ENCODE measurements around the gene NTRK2.
A peak's percentile ranks its signal among the peaks of the same experiment; 100 is the strongest.

NTRK2 gene

DNA sequence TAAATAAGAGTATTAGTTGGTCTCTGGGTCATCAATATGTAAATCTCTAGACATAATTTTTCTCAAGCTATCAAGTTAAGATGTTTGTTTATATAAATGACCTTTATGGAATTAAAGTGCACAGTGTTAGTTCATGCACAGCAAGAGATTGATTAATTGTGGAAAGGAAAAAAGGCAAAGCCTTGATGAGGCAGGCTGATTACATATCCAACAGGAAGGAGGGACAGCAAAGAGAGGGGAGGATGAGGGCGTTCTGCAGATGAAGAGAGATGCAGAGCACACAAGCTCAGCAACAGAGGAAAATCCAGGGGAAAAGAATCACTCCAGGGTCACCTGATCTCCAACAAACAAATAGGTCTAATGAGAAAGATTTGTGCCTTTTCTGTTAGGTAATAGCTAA, 16.5 kb downstream of the NTRK2 start:
- no peak for FAIRE-seq

GRCh38 chr9:84688956-84689355, 19.4 kb downstream of the NTRK2 start:
- no peak for FAIRE-seq

DNA sequence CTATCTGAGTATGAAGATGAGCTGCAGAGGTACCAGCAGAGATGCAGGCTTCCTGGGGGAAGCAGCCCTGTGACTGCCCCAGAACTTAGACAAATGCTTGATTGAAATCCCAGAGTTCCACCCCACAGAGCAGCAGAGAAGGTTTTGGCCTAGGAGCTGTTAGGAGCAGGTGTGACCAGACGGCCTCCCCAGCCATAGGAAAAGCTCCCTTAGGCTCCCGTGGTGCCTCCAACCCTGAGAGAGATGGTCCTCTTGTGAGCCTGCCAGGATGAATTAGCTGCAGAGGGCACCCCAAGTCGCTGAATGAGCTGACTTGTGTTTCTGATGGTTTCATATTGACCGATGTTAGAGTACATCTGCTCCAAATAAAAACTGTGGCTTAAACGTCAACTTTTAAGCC, 22.1 kb downstream of the NTRK2 start:
- FAIRE-seq = no peak

GRCh38 chr9:84694248-84694647, 24.7 kb downstream of the NTRK2 start:
- no peak for FAIRE-seq

- no peak for FAIRE-seq
Observed at GRCh38 chr9:84697042-84697441, 27.5 kb downstream of the NTRK2 start.

DNA sequence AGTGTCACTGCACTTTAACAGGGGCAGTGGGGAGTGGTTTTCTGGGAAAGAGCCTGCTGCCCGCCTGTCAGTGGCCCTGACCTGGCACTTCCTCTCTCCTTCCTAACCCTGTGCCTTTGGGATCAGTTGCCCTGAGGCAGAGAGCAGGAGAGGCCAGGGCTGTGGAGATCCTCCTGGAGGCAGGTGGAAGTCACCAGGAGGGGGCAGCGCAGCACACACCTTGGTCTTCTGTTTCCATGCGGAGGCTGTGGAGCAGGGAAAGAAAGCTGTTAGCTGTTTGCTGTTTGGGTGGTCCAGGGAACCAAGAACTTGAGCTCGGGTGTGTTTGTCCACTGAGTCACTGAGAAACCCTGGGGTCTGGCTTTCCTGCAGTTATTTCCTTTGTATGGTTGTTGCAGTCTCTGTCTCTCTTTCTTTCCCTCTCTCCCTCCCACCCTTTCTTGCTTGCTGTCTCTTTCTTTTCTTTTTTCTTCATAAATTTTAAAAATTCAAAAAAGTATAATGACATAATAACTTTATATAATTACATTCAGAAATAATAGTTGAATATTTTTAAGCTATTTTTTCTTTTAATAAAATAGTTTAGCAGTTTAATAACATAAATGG, 28.1 kb downstream of the NTRK2 start:
- no peak for FAIRE-seq

DNA sequence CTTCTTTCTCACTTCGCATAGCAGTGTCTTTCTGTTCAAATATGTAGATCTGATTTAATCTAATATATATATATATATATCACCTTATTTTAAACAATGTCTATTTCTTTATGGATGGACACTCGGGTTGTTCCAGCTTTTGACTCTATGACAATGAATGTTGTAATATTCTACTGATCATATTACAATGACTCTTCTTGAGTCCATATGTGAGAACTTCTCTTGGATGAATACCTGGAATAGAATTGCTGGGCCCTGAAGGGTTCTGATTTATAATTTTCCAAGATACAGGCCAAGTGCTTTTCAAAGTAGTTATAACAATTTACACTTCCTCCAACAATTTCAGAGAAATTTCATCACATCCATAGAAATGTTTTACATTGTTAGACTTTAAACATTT, 28.8 kb downstream of the NTRK2 start:
- no peak for FAIRE-seq

DNA sequence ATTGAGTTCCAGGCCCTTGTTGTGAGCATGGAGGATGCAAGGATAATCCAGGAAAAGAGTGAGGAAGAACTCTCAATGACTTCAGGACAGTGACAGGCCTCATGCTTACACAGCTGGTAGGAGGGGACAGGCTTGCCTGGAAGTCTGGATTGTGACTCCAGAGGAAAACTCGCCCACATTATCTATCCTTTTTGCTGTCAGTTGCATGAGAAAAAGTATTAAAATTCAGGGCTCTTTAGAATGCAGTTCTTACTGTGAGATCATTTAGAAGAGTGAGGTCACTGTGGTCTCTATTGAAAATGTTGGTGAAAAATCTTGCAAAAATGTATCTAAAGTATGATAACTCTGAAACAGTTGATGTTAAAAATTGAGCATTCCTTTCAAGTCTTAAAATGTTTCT, 30.5 kb downstream of the NTRK2 start:
- FAIRE-seq = no peak

DNA sequence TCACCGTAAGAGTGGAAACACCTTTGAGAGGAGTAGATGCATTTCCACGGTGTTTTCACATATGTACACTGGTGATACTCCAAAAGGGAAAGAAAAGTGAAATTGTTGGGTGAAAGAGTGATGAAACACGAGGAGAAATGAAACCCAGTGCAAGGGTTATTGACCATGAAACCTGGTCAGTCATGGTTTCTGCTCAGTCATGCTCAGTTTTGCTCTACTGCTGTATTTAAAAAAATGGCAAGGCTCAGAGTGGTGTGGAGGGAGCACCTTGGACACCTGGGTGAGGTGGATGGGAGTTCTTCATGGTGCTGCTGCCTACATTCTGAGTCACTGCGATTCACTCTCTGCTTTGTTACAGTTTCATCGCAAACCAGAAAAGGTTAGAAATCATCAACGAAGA, 32.3 kb downstream of the NTRK2 start:
- FAIRE-seq = no peak

- no peak for FAIRE-seq
Observed at GRCh38 chr9:84702471-84702870, 32.9 kb downstream of the NTRK2 start.

- no peak for FAIRE-seq
Observed at GRCh38 chr9:84703793-84704192, 34.3 kb downstream of the NTRK2 start.

DNA sequence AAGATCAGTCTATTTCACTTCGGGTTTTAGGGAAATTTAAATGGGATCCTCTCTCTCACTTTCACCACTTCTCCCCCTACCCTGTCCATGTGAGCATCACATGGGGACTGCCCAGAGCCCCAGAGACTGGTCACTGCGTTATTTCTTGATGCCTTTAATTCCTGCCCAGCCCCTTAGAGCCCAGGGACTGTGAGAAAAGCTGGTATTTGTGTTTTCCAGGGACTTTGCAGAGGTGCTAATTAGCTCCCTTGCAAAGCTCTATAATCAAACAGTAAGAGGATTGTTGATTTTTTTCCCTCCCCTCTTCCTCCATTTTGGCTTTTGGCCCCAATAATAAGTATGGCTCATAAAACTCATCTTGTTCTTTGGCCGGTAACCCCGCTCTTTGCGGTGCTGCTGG, 35.6 kb downstream of the NTRK2 start:
- FAIRE-seq = no peak

DNA sequence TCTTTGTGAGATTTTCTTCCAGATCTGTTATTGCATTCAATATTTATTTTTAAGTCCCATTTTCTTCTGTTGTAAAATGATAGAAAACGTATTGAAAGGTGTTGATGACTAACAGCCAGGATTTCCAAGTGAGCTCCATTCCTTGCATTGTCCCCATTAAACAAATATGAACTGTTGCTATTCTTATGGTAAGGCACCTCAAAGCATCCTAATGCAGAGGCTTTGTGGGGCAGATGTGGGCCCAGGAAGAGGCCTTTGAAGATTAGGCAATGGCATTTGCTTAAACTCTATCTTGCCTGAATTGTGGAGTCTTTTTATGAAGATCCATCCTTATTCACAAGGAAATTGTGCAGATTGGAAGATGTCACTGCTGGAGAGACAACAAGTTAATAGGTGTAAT, 38.9 kb downstream of the NTRK2 start:
- FAIRE-seq = no peak

GRCh38 chr9:84709056-84709455, 39.5 kb downstream of the NTRK2 start:
- no peak for FAIRE-seq

DNA sequence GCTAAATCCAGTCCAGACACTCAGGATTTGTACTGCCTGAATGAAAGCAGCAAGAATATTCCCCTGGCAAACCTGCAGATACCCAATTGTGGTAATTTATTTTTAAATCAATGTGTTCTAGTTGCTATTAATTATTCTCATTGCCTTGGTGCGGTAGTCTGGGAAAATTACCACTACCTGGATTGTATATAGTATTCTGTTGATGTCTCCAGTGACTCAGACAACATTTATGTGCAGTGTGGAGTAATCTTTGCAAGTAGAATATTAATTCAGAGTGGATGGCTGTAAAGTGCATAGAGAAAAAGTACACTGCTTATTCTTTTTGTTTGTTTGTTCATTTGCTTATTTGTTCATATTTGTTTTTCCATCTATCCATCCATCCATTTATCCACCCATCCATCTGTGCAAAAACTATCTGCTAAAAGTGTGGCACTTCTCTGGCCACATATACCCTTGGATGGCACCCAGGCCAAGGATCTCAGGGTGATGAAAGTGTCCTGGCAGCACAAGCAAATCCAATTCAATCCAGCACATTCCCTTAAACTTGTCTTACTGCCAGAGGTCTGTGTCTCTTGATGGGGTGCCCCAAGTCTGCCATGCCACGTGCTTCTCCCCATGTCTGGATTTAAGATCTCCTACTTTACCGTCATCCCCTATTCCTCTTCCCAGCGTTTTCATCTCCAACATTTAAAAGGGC, 41.3 kb downstream of the NTRK2 start:
- FAIRE-seq = no peak

DNA sequence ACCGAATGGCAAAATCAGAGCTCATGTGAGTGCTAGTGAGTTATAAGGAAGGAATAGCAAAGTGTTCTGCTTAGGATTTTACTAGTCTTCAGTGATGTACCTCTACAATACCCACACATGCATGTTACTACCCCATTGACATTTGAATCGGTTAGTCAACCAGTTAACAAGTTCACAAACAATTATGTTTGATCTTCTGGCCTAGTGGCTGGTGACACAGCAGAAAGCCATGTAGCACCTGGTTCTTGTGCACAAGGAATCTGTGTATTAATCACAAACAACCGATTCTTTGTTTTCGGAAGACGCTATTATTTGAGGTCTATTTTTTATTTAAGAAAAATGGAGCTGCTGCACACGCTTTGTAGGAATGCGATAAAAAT, 41.9 kb downstream of the NTRK2 start:
- no peak for FAIRE-seq

GRCh38 chr9:84711936-84712335, 42.4 kb downstream of the NTRK2 start:
- FAIRE-seq = no peak

GRCh38 chr9:84716217-84716616, 46.7 kb downstream of the NTRK2 start:
- no peak for FAIRE-seq

GRCh38 chr9:84718476-84718875, 48.9 kb downstream of the NTRK2 start:
- FAIRE-seq = no peak

GRCh38 chr9:84722388-84722989, 53.0 kb downstream of the NTRK2 start:
- no peak for FAIRE-seq

- no peak for FAIRE-seq
Observed at GRCh38 chr9:84723426-84723825, 53.9 kb downstream of the NTRK2 start.

DNA sequence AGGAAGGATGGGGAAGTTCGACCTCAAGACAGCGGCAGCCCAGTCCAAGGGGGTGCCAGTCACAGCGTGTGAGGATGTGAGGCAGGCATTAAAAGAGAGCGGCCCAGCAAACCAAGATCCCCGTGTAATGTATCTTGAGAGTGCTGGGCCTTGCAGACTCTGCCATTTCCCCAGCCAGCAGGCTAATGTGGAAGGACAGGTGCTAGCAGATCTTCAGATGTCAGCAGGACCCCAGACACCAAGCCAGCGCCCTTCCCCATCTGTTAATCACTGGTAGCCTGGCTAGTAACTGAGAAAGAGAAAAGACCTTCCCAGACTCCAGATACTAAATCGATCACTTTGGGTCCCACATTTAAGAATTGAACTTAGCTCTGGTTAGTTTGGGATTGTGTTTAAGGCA, 62.2 kb downstream of the NTRK2 start:
- no peak for FAIRE-seq

- FAIRE-seq = no peak
Observed at GRCh38 chr9:84736081-84736480, 66.6 kb downstream of the NTRK2 start.

DNA sequence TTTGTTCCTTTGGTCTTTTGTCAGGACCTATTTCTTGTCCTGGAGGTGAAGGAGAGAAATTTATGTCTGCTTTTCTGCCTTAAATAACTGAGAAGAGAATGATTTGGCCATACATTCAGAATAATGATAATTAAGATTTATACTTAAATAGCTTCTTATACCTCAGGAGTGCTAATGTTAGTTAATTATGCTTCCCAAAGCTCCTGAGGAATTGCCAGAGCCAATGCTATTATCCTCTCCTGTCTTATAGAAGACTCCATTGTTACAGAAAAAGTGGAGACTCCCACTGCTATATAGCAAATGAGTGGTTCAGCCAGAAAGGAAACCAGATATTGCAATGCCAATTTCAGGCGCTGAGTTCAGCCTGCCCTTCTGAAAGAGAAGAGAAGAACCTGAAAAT, 67.0 kb downstream of the NTRK2 start:
- no peak for FAIRE-seq

DNA sequence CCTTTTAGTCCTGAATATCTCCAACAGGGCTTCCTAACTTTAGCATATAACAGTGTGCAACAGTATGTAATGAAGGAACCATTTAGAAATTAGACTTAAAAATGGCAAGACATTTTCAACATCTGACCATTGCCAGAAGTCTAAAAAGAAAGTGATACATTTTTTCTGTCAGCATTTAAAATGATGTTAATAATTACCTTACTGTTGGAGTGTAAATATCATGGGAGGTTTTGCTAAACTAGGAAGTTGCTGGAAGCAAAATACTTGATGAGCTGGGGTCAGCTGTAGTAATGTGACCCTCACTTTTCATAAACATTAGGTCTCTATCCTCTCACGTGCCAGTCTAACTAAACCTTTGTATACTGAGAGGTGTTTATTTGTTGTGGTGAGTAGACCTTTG, 68.8 kb downstream of the NTRK2 start:
- peak; percentile 85 for FAIRE-seq
